GM23338 (cell line): ENCODE data around the gene VPS26C. TPM values are rescaled to one million over a fixed set of nuclear protein-coding genes. Genes with fewer than 3 reads are reported as not detected.

Experiments used
- ATAC-seq: fragments of 200-7000 bp; cut with Tn5 transposase; 3 replicates; pipeline ENCODE4 v1.9.1; 2020
- DNase-seq: peaks from one replicate; pipeline ENCODE4 v3.0.0-alpha.2; 2015; ENCODE audit warnings: low spot score
- H2AFZ ChIP-seq: fragments of 200-600 bp; sonication (generic); 2 replicates; pipeline ENCODE4 v1.8.0; 2016; ENCODE audit warnings: antibody characterized with exemption, mild to moderate bottlenecking, moderate library complexity
- H3F3A ChIP-seq: fragments of 200-600 bp; sonication (generic); replicated peaks from 2 replicates; pipeline ENCODE4 v1.8.0; 2017; ENCODE audit warnings: antibody characterized with exemption, mixed run types, low read depth
- H3K27ac ChIP-seq: fragments of 200-600 bp; sonication (generic); 2 replicates; pipeline ENCODE4 v1.6.1; 2016; ENCODE audit warnings: low read depth
- H3K27me3 ChIP-seq: fragments of 200-600 bp; sonication (generic); 2 replicates; pipeline ENCODE4 v1.8.0; 2016; ENCODE audit warnings: mild to moderate bottlenecking, mixed run types, moderate library complexity; ENCODE audit not compliant: insufficient read depth
- H3K36me3 ChIP-seq: fragments of 200-600 bp; sonication (generic); 2 replicates; pipeline ENCODE4 v1.8.0; 2016; ENCODE audit warnings: mild to moderate bottlenecking; ENCODE audit not compliant: insufficient read depth
- H3K4me1 ChIP-seq: fragments of 200-600 bp; sonication (generic); 2 replicates; pipeline ENCODE4 v1.8.0; 2016; ENCODE audit warnings: mild to moderate bottlenecking, moderate library complexity; ENCODE audit not compliant: insufficient read depth
- H3K4me2 ChIP-seq: fragments of 200-600 bp; sonication (generic); 2 replicates; pipeline ENCODE4 v1.7.1; 2017; ENCODE audit warnings: mixed run types
- H3K4me3 ChIP-seq: fragments of 200-600 bp; sonication (generic); 2 replicates; pipeline ENCODE4 v1.6.1; 2016; ENCODE audit warnings: mixed run types
- H3K79me2 ChIP-seq: fragments of 200-600 bp; sonication (generic); replicated peaks from 2 replicates; pipeline ENCODE4 v1.8.0; 2017; ENCODE audit warnings: mild to moderate bottlenecking; ENCODE audit not compliant: insufficient read depth
- H3K9me2 ChIP-seq: fragments of 200-600 bp; sonication (generic); 2 replicates; pipeline ENCODE4 v1.8.0; 2017; ENCODE audit not compliant: insufficient read depth
- H4K20me1 ChIP-seq: fragments of 200-600 bp; sonication (generic); replicated peaks from 2 replicates; pipeline ENCODE4 v1.8.0; 2017; ENCODE audit warnings: mild to moderate bottlenecking; ENCODE audit not compliant: insufficient read depth
- H3K27ac Mint-ChIP-seq: 2 replicates; pipeline ENCODE4 v1.8.0; 2020; ENCODE audit warnings: inconsistent platforms, mild to moderate bottlenecking, moderate library complexity, mixed read lengths
- H3K27me3 Mint-ChIP-seq: 3 replicates; pipeline ENCODE4 v1.8.0; 2022; ENCODE audit warnings: low read depth, mild to moderate bottlenecking, moderate library complexity, mixed read lengths, inconsistent platforms; ENCODE audit not compliant: insufficient read depth, poor library complexity
- H3K36me3 Mint-ChIP-seq: 3 replicates; pipeline ENCODE4 v1.8.0; 2021; ENCODE audit warnings: low read depth, mild to moderate bottlenecking, inconsistent platforms, moderate library complexity, mixed read lengths
- H3K4me1 Mint-ChIP-seq: 3 replicates; pipeline ENCODE4 v1.8.0; 2020; ENCODE audit warnings: mild to moderate bottlenecking, inconsistent platforms, mixed read lengths
- H3K4me3 Mint-ChIP-seq: 3 replicates; pipeline ENCODE4 v1.8.0; 2021; ENCODE audit warnings: moderate library complexity, mild to moderate bottlenecking, inconsistent platforms, mixed read lengths
- H3K9me3 Mint-ChIP-seq: 3 replicates; pipeline ENCODE4 v1.8.0; 2020; ENCODE audit warnings: moderate library complexity, mild to moderate bottlenecking, inconsistent platforms, mixed read lengths
- CREB1 ChIP-seq: fragments of 250-450 bp; sonication (Bioruptor Pico); IDR thresholded peaks from 2 replicates; pipeline ENCODE4 v1.5.0; 2020; ENCODE audit warnings: low read depth, mild to moderate bottlenecking, moderate library complexity
- EZH2 ChIP-seq: fragments of 200-600 bp; sonication (generic); IDR thresholded peaks from one replicate; pipeline ENCODE4 v1.8.0; 2017; ENCODE audit warnings: antibody characterized with exemption, mild to moderate bottlenecking, low read depth; ENCODE audit not compliant: unreplicated experiment
- JUNB ChIP-seq: IDR thresholded peaks from one replicate; pipeline ENCODE4 v1.6.1; 2016; ENCODE audit warnings: antibody characterized with exemption; ENCODE audit not compliant: unreplicated experiment
- NANOG ChIP-seq: IDR thresholded peaks from 2 replicates; pipeline ENCODE4 v1.6.1; 2016; ENCODE audit warnings: antibody characterized with exemption, borderline replicate concordance
- REST ChIP-seq: IDR thresholded peaks from one replicate; pipeline ENCODE4 v1.6.1; 2018; ENCODE audit warnings: antibody characterized with exemption; ENCODE audit not compliant: unreplicated experiment
- STAT1 ChIP-seq: IDR thresholded peaks from one replicate; pipeline ENCODE4 v1.6.1; 2016; ENCODE audit warnings: antibody characterized with exemption; ENCODE audit not compliant: unreplicated experiment
- polyA plus RNA-seq: library from polyadenylated mRNA; unstranded; fragments of >200 nt; fragmentation: Nextera tagmentation; extraction: Ambion mirVana; gene quantifications from 2 replicates; pipeline ENCODE4 v1.2.1, GENCODE V29; 2016
- total RNA-seq: library from RNA; depleted of rRNA; stranded (reverse); fragments of >200 nt; shearing (Covaris generic); gene quantifications from 2 replicates; pipeline ENCODE4 v1.2.3, GENCODE V29; 2014
- TF ChIP-seq, protein P1 (sequence below): fragments of 250-450 bp; sonication (Bioruptor Pico); IDR thresholded peaks from 2 replicates; pipeline ENCODE4 v1.5.0; 2020; ENCODE audit warnings: mild to moderate bottlenecking, moderate library complexity

The VPS26C gene
- total and polyA plus RNA-seq, 2 experiments from 2014 or later, result 45.1 to 91.2 TPM

- no peak for TF ChIP-seq REST
- TF ChIP-seq JUNB, result no peak
- no peak for TF ChIP-seq CREB1
- TF ChIP-seq EZH2, result no peak
Observed at GRCh38 chr21:37186983-37187382, 80.2 kb downstream of the VPS26C start (continued).

DNA sequence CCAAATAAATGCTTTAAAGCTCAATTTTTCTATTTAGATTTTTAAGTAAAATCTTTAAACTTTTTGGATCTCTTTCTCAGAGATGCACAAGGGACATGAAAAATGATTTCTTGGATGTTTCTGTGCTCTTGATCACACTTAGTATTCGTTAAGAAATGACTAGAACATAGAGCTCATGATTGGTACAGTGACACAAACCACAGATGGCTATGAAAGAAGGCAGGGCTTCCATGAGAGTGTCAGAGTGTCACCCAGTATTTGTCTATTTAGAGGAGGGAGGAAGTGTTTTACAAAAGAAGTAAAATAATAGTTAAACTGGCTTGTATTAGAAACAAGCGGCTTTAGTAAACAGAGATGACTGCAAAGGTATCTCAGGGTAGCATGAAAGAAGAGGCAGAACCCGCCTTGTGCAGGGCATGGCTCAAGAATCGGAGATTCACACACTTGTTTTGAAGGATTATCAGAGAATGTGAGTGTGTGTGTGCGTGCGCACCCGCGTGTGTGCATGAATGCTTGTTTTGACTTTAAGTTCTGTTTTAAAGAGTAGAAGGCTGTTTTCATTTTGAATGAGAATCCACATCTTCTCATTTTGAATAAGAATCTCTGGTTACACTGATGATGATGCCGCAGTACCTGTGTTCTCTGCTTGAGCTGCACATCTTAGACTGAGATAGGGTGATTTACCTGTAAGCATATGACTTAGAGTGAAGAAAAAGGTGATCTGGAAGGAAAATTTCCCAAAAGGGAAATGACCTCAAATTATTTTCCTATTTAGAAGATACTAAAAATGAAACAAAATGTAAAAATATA is 82.1 kb downstream of the VPS26C start:
- Mint-ChIP-seq H3K4me1 (no peaks in the 10 kb centered on the region), H3K27ac (no peak overlapping the region), H3K36me3 (peaks cover 3% of the 10 kb centered on the region; the same call in 2 of the 3 replicates), H3K27me3 (no peaks in the 10 kb centered on the region), H3K9me3 (no peaks in the 10 kb centered on the region), H3K4me3 (no peak overlapping the region)
- Histone ChIP-seq H3K9me2 (0 out of 2 replicates have a peak, but pooled peaks cover 5% of the 10 kb centered on the region), H3F3A (no peaks in the 10 kb centered on the region), H4K20me1 (no peaks in the 10 kb centered on the region), H3K4me1 (no peaks in the 10 kb centered on the region), H2AFZ (no peak overlapping the region), H3K79me2 (no peaks in the 10 kb centered on the region), H3K4me3 (no peak overlapping the region), H3K27ac (no peak overlapping the region), H3K4me2 (no peak overlapping the region), H3K27me3 (no peaks in the 10 kb centered on the region), H3K36me3 (no peaks in the 10 kb centered on the region)
- no peak for TF ChIP-seq JUNB
- TF ChIP-seq STAT1, result no peak
- TF ChIP-seq, protein P1, sequence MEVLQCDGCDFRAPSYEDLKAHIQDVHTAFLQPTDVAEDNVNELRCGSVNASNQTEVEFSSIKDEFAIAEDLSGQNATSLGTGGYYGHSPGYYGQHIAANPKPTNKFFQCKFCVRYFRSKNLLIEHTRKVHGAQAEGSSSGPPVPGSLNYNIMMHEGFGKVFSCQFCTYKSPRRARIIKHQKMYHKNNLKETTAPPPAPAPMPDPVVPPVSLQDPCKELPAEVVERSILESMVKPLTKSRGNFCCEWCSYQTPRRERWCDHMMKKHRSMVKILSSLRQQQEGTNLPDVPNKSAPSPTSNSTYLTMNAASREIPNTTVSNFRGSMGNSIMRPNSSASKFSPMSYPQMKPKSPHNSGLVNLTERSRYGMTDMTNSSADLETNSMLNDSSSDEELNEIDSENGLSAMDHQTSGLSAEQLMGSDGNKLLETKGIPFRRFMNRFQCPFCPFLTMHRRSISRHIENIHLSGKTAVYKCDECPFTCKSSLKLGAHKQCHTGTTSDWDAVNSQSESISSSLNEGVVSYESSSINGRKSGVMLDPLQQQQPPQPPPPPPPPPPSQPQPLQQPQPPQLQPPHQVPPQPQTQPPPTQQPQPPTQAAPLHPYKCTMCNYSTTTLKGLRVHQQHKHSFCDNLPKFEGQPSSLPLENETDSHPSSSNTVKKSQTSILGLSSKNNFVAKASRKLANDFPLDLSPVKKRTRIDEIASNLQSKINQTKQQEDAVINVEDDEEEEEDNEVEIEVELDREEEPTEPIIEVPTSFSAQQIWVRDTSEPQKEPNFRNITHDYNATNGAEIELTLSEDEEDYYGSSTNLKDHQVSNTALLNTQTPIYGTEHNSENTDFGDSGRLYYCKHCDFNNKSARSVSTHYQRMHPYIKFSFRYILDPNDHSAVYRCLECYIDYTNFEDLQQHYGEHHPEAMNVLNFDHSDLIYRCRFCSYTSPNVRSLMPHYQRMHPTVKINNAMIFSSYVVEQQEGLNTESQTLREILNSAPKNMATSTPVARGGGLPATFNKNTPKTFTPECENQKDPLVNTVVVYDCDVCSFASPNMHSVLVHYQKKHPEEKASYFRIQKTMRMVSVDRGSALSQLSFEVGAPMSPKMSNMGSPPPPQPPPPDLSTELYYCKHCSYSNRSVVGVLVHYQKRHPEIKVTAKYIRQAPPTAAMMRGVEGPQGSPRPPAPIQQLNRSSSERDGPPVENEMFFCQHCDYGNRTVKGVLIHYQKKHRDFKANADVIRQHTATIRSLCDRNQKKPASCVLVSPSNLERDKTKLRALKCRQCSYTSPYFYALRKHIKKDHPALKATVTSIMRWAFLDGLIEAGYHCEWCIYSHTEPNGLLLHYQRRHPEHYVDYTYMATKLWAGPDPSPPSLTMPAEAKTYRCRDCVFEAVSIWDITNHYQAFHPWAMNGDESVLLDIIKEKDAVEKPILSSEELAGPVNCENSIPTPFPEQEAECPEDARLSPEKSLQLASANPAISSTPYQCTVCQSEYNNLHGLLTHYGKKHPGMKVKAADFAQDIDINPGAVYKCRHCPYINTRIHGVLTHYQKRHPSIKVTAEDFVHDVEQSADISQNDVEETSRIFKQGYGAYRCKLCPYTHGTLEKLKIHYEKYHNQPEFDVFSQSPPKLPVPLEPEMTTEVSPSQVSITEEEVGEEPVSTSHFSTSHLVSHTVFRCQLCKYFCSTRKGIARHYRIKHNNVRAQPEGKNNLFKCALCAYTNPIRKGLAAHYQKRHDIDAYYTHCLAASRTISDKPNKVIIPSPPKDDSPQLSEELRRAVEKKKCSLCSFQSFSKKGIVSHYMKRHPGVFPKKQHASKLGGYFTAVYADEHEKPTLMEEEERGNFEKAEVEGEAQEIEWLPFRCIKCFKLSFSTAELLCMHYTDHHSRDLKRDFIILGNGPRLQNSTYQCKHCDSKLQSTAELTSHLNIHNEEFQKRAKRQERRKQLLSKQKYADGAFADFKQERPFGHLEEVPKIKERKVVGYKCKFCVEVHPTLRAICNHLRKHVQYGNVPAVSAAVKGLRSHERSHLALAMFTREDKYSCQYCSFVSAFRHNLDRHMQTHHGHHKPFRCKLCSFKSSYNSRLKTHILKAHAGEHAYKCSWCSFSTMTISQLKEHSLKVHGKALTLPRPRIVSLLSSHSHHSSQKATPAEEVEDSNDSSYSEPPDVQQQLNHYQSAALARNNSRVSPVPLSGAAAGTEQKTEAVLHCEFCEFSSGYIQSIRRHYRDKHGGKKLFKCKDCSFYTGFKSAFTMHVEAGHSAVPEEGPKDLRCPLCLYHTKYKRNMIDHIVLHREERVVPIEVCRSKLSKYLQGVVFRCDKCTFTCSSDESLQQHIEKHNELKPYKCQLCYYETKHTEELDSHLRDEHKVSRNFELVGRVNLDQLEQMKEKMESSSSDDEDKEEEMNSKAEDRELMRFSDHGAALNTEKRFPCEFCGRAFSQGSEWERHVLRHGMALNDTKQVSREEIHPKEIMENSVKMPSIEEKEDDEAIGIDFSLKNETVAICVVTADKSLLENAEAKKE, result no peak
- no peak for TF ChIP-seq NANOG
- ATAC-seq, result no peak
- DNase-seq, result no peak
